Fibroblast of lung (primary cell): ENCODE measurements around the gene EPHB3. TPM values are rescaled to one million over a fixed set of nuclear protein-coding genes. Genes with fewer than 3 reads are reported as not detected.

Source experiments
- DNase-seq, 2 donors: peaks; one replicate each; pipeline versions ENCODE4 v3.0.0 to v3.0.0-alpha.2; 2010; ENCODE audit warnings: low read depth in 2 of 2
- H2AFZ ChIP-seq: 2 replicates; pipeline ENCODE4 v1.5.1; 2012; ENCODE audit warnings: low read length, control low read depth, inconsistent platforms
- H3K27ac ChIP-seq: 2 replicates; pipeline ENCODE4 v1.5.1; 2011; ENCODE audit warnings: low read length, control low read depth; ENCODE audit not compliant: insufficient read depth
- H3K27me3 ChIP-seq: 2 replicates; pipeline ENCODE4 v1.5.1; 2011; ENCODE audit warnings: mild to moderate bottlenecking, low read length; ENCODE audit not compliant: control insufficient read depth, insufficient read depth
- H3K36me3 ChIP-seq: 2 replicates; pipeline ENCODE4 v1.5.1; 2011; ENCODE audit warnings: low read length; ENCODE audit not compliant: control insufficient read depth, insufficient read depth
- H3K4me1 ChIP-seq: 2 replicates; pipeline ENCODE4 v1.5.1; 2011; ENCODE audit warnings: low read length; ENCODE audit not compliant: control insufficient read depth, insufficient read depth; ENCODE audit errors: extremely low read depth
- H3K4me2 ChIP-seq: 2 replicates; pipeline ENCODE4 v1.5.1; 2011; ENCODE audit warnings: low read length, control low read depth; ENCODE audit not compliant: insufficient read depth; ENCODE audit errors: extremely low read depth
- H3K4me3 ChIP-seq, 4 experiments: fragments of 200-600 bp in 1 of 4; sonication (generic) in 1 of 4; replicated peaks in 1 of 4; 2 replicates each; pipeline ENCODE4 v1.5.1; 2011 to 2016; ENCODE audit warnings: low read length in 4 of 4, low read depth in 3 of 4, mild to moderate bottlenecking in 3 of 4, control low read depth in 2 of 4, inconsistent platforms in 1 of 4, mixed read lengths in 1 of 4; ENCODE audit not compliant: insufficient read depth in 1 of 4; ENCODE audit errors: control extremely low read depth in 1 of 4
- H3K79me2 ChIP-seq: 2 replicates; pipeline ENCODE4 v1.5.1; 2012; ENCODE audit warnings: mild to moderate bottlenecking, low read length, inconsistent platforms; ENCODE audit not compliant: control insufficient read depth, insufficient read depth
- H3K9ac ChIP-seq: 2 replicates; pipeline ENCODE4 v1.5.1; 2011; ENCODE audit warnings: mild to moderate bottlenecking, low read length, control low read depth; ENCODE audit not compliant: insufficient read depth
- H3K9me3 ChIP-seq: 2 replicates; pipeline ENCODE4 v1.5.1; 2012; ENCODE audit warnings: low read depth, low read length; ENCODE audit not compliant: control insufficient read depth, insufficient read depth
- H4K20me1 ChIP-seq: 2 replicates; pipeline ENCODE4 v1.5.1; 2011; ENCODE audit warnings: low read length; ENCODE audit not compliant: control insufficient read depth, insufficient read depth; ENCODE audit errors: extremely low read depth
- EZH2 ChIP-seq: IDR thresholded peaks from 2 replicates; pipeline ENCODE4 v1.5.1; 2012; ENCODE audit warnings: low read length, control low read depth, mild to moderate bottlenecking; ENCODE audit errors: missing control alignments
- polyA plus RNA-seq, 2 donors: library from polyadenylated mRNA; depleted of rRNA in 1 of 2; stranded (reverse) in 1 of 2; unstranded in 1 of 2; fragments of >200 nt; gene quantifications; 2 replicates each; pipeline ENCODE4 v1.2.1, GENCODE V29; 2011 to 2012; ENCODE audit warnings: missing spikeins in 1 of 2
- total RNA-seq: library from RNA; depleted of rRNA; stranded (reverse); fragments of >200 nt; gene quantifications from 2 replicates; pipeline ENCODE4 v1.2.1, GENCODE V29; 2014
- TF ChIP-seq, protein P1 (sequence below), 2 donors: IDR thresholded peaks in 1 of 2; conservative IDR thresholded peaks in 1 of 2; 1 replicate in 1 of 2; 2 replicates in 1 of 2; pipeline ENCODE4 v1.5.1; 2011 to 2012; ENCODE audit warnings: low read length in 2 of 2, control low read depth in 1 of 2, inconsistent platforms in 1 of 2, low read depth in 1 of 2, mild to moderate bottlenecking in 1 of 2

EPHB3 gene
- total and polyA plus RNA-seq, 2 donors (not counting 1 experiment from before 2014, with no cell fraction given): 1.6 to 7.6 TPM

DNA sequence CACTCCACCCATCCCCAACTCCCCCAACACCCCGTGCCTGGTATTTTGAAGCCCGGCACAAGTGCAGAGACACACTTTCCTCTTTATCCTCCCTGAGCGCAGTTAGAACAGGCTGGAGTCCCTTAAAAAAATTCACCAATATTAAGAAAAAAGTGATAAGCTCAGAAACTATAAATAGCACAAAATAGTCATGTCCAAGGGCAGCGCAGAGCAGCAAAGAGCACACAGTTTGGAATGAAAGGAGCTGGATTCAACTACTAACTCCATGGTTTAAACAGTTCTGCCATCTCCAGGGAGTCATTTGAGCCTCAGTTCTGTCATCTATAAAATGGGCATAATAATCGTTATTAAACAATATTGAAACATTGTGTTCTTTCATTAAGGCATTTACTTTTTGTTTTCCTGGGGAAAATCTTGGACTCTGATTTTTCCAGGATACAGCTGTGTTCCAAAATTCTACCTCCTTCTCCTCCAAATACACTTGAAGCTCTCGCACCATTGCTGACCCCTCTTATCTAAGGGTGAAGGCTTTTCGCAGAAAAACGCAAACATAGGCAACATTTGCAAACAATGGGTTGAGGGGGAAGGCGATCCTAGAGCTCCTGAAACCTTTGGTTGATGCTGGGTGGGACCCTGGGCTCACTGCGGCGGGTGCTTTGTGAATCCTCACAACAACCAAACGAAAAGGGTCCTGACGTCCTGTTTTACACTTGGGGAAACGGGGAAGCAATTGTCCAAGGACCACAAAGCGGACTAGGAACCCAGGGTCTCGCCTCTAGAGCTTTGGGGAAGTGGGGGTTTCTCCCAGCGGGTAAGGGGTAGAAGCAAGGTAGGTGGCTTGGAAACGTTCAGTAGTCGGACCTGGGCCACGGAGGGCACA is 41.8 kb downstream of the EPHB3 start:
- Histone ChIP-seq H3K79me2 (no peaks in the 10 kb centered on the region), H3K9me3 (no peaks in the 10 kb centered on the region), H3K4me3 (no peak overlapping the region), H3K36me3 (no peaks in the 10 kb centered on the region), H3K4me2 (no peak overlapping the region), H3K27ac (no peak overlapping the region), H3K27me3 (peaks cover 43% of the 10 kb centered on the region), H3K9ac (no peak overlapping the region), H4K20me1 (no peaks in the 10 kb centered on the region), H2AFZ (no peak overlapping the region), H3K4me1 (no peaks in the 10 kb centered on the region)
- DNase-seq: no peak
- TF ChIP-seq EZH2: peak; percentile 80
- TF ChIP-seq, protein P1, sequence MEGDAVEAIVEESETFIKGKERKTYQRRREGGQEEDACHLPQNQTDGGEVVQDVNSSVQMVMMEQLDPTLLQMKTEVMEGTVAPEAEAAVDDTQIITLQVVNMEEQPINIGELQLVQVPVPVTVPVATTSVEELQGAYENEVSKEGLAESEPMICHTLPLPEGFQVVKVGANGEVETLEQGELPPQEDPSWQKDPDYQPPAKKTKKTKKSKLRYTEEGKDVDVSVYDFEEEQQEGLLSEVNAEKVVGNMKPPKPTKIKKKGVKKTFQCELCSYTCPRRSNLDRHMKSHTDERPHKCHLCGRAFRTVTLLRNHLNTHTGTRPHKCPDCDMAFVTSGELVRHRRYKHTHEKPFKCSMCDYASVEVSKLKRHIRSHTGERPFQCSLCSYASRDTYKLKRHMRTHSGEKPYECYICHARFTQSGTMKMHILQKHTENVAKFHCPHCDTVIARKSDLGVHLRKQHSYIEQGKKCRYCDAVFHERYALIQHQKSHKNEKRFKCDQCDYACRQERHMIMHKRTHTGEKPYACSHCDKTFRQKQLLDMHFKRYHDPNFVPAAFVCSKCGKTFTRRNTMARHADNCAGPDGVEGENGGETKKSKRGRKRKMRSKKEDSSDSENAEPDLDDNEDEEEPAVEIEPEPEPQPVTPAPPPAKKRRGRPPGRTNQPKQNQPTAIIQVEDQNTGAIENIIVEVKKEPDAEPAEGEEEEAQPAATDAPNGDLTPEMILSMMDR (conservative IDR thresholded peaks at IDR 0.05 in 1 of 2, IDR thresholded peaks at IDR 0.05 in 1 of 2; ENCODE audit: low read depth in 1 of 2, low read length in 2 of 2): no peak

DNA sequence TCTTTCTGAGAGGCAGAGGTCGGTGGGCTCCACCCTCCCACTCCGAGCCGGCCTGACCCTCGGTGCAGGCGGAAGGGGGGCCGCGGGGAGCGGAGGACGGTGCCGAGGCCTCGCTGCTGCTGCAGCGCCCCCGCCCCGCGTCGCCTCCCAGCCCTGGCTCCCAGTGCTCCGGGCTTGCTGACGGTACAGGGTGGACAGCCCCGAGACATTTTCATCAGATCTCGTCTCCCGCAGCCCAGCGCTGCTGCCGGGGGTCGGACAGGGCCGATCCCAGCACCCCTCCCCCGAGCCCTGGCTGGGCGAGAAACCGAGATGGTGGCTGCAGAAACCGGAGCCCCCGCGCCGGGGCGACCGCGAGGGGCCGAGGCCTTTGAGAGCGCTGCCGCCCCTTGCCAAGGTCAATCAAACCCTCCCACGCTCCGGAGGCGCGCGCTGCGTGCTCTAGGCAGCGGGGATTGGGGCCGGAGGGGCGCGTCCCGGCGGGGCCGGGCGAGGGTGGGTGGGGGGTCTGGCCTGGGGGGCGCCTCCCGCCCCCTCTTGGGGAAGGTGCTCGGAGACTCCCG is 42.5 kb downstream of the EPHB3 start:
- no peak overlapping the region for H2AFZ ChIP-seq
- peaks cover 43% of the 10 kb centered on the region for H3K27me3 ChIP-seq
- H3K4me2 ChIP-seq: no peak overlapping the region
- no peaks in the 10 kb centered on the region for H3K79me2 ChIP-seq
- no peak for TF ChIP-seq EZH2
- TF ChIP-seq, protein P1 (conservative IDR thresholded peaks at IDR 0.05 in 1 of 2, IDR thresholded peaks at IDR 0.05 in 1 of 2; ENCODE audit: low read depth in 1 of 2, low read length in 2 of 2): no peak
- H3K4me3 ChIP-seq: peak overlapping the region in 1 of 4 experiments; percentile 41
- H3K9ac ChIP-seq: no peak overlapping the region
- DNase-seq: no peak
- H3K4me1 ChIP-seq: no peaks in the 10 kb centered on the region
- no peaks in the 10 kb centered on the region for H3K36me3 ChIP-seq
- H4K20me1 ChIP-seq: no peaks in the 10 kb centered on the region
- H3K27ac ChIP-seq: no peak overlapping the region
- no peaks in the 10 kb centered on the region for H3K9me3 ChIP-seq

DNA sequence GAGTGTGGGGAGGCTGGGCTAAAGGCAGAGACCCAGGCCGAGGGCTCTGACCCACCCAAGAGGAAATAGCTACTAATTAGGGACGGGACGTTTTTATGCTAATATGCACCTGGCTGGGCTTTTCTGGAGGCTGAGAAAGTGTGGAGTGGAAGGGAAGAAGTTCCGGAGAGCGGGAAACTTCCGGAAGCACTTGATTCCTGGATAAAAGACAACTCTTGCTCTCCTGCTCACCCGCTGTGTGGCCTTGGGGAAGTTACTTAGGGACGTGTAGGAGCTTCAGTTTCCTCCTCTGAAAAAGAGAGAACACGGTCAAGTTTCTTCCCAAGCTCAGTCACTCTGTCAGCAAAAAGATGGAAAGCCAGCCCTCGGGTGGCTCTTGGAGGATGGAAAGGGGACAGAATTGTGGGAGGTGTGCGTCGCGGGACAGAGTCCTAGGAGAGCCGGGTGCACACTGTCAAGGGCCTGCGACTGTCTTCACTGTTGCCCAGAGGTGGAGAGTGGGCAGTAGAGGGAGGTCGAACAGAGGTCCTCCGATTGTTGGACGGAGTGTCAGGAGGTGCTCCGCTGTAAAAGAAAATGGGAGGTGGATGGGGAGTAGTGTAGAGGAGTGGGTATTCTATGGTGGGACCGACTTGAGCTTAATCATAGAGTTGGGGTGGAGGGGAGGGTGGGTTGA is 43.2 kb downstream of the EPHB3 start:
- no peak for DNase-seq
- H3K4me1 ChIP-seq: no peaks in the 10 kb centered on the region
- H4K20me1 ChIP-seq: no peaks in the 10 kb centered on the region
- no peak overlapping the region for H2AFZ ChIP-seq
- peaks cover 43% of the 10 kb centered on the region for H3K27me3 ChIP-seq
- no peak overlapping the region for H3K9ac ChIP-seq
- H3K4me2 ChIP-seq: no peak overlapping the region
- TF ChIP-seq, protein P1 (conservative IDR thresholded peaks at IDR 0.05 in 1 of 2, IDR thresholded peaks at IDR 0.05 in 1 of 2; ENCODE audit: low read depth in 1 of 2, low read length in 2 of 2): no peak
- TF ChIP-seq EZH2: peak; percentile 47
- H3K36me3 ChIP-seq: no peaks in the 10 kb centered on the region
- H3K4me3 ChIP-seq: no peak overlapping the region
- no peak overlapping the region for H3K27ac ChIP-seq
- H3K9me3 ChIP-seq: no peaks in the 10 kb centered on the region
- H3K79me2 ChIP-seq: no peaks in the 10 kb centered on the region
